ENCODE results near the gene FCRL5.

- TF ChIP-seq CTCF (IDR thresholded peaks at IDR 0.05): no peak
- no peak for TF ChIP-seq POLR2A (IDR thresholded peaks at IDR 0.05)
Observed at GRCh38 chr1:157496121-157496526, 56.2 kb downstream of the FCRL5 start.
